GM18909 (cell line): ENCODE measurements around the gene COPB1.

Experiments
- ATAC-seq: cut with Tn5 transposase; IDR thresholded peaks from one replicate; pipeline ENCODE4 v1.9.1; 2021; ENCODE audit warnings: mild to moderate bottlenecking; ENCODE audit not compliant: unreplicated experiment, poor library complexity

Gene COPB1

GRCh38 chr11:14519597-14519916, 19.9 kb upstream of the COPB1 start:
- ATAC-seq: peak; percentile 2

DNA sequence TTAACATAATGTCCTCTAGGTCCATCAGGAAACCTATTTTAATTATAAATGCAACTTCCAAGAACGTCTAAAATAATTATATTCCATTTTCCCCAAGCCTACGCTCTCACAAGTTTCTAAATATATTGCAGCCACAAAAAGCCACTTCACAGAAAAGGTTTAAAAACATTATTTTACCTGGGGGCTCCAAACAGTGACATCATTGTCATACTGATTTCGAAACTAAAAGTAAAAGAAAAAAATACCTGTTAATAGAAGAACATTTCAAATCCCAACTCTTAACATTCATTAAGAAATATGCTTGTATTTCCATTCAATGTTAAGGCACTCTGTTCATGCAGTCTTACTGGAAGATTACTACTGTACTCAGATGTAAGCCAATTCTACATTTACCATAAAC, 19.2 kb upstream of the COPB1 start:
- ATAC-seq: no peak

GRCh38 chr11:14513800-14514199, 14.2 kb upstream of the COPB1 start:
- ATAC-seq: no peak

DNA sequence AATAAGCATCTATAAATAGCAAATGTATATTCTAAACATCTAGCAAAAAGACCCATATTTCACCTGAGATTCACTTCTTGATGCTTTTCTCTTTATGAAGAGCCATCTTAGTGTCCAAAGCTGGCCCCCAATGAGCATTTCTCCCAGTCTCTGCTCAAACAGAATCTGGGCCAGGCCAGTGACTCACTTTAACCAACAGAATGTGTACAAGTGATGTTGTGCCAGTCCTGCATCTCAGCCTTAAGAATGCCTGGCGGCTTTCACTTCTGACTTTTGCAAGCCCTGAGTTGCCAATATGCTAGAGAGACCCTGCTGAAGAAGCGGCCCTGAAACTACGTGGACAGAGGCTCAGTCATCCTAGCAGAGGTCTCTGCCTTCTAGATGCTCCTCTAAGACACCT, 6.9 kb upstream of the COPB1 start:
- no peak for ATAC-seq

DNA sequence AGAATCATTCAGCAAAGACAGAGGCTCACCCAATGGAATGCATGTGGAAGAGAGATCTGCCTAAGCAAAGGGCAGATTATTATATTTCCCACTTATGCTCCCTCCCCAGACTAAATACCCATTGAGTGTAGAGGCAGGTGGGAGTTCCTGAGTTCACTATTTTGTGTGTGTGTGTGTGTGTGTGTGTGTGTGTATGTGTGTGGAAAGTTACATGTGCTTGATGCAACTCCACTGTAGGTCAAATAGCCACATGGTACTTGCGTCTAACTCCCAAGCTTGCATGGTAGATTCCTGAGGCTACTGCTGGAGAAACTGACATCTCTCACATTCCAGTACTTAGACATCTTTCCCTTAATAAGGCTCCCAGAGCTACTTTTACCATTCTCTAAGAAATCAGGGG, 3.4 kb upstream of the COPB1 start:
- no peak for ATAC-seq

DNA sequence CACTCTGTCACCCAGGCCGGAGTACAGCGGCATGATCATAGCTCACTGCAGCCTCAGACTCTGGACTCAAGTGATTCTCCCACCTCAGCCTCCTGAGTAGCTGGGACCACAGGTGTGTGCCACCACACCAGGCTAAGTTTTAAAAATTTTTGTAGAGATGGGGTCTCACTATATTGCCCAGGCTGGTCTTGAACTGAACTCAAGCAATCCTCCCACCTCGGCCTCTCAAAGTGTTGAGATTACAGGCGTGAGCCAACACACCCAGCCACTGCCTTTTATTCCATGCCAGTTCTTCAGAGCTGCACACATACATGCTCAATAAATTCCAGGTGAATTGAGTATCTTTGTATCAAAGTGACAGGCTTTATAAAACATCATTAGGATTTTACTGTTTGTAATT, 2.4 kb upstream of the COPB1 start:
- no peak for ATAC-seq

DNA sequence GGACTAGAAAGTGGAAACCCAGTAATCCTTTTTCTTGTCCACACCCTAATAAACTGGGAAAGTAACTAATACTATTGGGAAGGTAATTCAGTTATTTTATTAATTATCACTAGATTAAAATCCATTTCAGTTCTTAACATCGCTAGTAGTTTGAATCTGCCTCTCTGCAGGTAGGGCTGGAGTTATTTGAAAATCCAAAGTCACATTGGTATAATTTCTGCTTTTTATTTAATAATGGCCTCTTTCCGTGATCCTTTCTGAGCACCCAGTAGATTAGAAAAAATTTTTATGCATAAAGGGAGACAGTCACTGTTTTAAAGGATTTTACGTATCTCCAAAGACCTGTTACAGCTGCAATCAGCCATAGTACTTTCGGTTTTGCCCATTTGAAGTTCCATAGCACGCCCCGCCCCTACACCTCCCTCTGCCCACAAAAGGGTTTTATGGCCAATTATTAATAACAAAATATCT, 605 bp upstream of the COPB1 start:
- ATAC-seq: peak; percentile 63

DNA sequence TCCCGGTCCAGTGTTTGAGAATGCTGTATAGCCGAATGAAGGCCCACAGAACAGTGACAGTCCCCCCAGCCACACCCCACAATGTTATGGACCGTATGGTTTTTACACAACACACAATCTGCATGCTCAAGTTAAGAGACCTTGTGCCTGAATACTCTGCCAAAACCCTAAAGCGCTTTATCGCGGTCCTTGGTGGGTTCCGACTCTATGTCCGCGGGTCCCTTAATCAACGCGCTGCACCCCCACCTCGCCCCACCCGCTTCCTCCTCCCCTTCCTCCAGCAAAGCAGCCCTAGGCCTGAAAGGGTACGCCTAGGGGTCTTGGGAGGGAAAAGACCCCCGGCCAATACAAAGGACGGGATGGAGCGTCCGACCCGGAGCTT, 442 bp downstream of the COPB1 start:
- peak; percentile 21 for ATAC-seq

GRCh38 chr11:14480716-14481115, 18.9 kb downstream of the COPB1 start:
- ATAC-seq: no peak

- no peak for ATAC-seq
Measured at GRCh38 chr11:14471127-14471526, 28.5 kb downstream of the COPB1 start.

DNA sequence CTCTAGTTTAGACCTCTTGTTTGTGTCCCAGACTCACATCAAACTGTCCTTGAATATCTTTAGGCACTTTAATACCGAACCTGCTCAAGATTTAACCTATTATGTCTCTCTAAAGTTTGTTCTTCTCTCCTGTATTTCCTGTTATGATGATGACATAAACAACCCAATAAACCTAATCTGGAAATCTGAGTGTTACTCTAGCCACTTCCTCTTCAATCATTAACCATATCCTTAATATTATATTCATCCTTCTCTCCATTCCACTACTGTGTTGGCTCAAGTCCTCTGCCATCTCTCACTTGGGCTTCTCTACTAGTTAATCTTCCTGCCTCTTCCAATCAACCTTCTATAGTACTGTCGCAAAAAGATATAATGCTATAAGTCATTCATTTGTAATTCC, 36.0 kb downstream of the COPB1 start:
- ATAC-seq: no peak

- no peak for ATAC-seq
Measured at GRCh38 chr11:14460147-14460546, 39.5 kb downstream of the COPB1 start.

DNA sequence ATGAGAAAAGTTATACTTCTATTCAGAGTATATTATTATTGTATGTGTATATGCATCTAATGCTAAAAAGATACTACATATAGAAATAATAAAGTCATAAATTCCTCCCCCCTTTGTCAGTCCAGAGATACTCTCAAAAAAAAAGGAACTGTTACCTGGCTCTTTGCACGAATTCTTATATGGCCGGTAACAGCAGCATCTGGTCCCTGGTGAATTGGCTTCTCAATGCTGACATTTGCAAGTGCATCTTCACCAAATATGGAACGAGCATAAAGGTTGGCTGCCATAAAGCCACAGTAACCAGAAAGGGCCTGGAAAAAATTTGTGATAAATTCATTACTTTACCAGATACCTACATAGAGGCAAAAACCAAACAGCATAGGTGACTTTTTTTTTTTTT, 41.2 kb downstream of the COPB1 start:
- no peak for ATAC-seq

- ATAC-seq: no peak
Measured at GRCh38 chr11:14455648-14456430, 43.8 kb downstream of the COPB1 start.

DNA sequence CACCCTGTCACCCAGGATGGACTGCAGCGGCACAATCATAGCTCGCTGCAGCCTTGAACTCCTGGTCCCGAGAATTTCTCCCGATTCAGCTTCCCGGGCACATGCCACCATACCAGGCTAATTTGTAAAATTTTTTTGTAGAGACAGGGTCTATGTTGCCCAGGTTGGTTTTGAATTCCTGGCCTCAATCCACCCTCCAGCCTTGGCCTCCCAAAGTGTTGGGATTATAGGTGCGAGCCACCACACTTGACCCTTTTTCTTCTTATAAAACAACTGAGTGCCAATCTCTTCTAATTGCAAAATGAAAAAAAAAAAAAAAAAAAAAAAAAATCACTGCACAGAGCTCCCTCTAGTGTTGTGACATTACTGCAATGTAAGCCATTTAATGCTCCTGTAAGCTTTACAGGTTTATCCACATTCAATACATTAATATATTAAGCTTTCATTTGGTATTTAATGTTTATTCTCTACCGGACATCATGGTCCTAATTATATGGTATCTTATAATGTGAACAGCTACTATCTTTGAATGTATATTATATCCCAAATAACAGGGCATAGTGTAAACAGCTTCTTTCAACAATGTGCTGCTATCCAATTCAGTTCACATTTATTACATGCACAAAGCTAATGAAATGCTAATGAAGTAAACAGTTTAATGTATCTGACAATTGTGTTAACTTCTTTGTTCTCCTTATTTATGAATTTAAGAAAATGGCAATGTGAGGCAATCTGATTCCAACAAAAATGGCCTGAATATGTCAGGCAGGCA, 44.6 kb downstream of the COPB1 start:
- no peak for ATAC-seq

DNA sequence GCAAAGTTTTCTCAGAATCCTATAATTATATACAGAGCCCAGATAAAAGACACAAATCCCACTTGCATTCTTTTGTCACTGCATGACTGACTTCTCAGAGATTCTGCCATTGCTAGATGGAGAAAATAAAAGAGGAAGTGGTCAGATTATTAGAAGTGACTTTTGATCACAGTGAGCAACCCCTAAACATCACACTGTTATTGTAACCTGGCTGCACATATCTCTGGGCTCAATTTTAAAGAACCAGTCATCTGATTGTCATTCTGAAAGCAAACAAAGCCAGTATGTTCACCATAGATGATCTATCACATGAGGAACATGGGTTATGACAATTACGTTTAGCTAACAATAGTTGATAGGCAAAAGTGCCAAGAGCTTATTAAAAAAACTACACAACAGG, 47.8 kb downstream of the COPB1 start:
- no peak for ATAC-seq

GRCh38 chr11:14449302-14449714, 50.3 kb downstream of the COPB1 start:
- no peak for ATAC-seq

- no peak for ATAC-seq
Measured at GRCh38 chr11:14448240-14448639, 51.4 kb downstream of the COPB1 start.

DNA sequence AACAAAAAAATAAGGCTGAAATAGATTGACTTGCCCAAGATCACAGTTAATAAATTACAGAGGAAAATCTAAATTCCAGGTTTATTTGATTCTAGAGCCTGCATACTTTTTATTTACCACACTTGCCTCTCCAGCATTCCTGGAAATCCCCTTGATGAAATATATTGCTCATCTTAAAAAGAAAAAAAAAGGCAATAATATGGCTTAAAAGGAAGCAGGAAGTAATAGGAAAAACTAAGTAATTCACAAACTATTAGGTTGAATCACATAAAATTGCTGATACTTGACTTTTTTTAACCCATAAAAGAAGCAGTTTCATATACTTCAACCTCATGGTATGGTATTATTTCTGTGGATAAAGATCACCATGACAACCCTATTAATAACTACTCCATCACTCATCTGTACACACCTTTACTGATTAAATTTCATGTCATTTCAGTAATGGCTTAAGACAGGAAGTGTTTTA, 52.9 kb downstream of the COPB1 start:
- peak; percentile 53 for ATAC-seq

DNA sequence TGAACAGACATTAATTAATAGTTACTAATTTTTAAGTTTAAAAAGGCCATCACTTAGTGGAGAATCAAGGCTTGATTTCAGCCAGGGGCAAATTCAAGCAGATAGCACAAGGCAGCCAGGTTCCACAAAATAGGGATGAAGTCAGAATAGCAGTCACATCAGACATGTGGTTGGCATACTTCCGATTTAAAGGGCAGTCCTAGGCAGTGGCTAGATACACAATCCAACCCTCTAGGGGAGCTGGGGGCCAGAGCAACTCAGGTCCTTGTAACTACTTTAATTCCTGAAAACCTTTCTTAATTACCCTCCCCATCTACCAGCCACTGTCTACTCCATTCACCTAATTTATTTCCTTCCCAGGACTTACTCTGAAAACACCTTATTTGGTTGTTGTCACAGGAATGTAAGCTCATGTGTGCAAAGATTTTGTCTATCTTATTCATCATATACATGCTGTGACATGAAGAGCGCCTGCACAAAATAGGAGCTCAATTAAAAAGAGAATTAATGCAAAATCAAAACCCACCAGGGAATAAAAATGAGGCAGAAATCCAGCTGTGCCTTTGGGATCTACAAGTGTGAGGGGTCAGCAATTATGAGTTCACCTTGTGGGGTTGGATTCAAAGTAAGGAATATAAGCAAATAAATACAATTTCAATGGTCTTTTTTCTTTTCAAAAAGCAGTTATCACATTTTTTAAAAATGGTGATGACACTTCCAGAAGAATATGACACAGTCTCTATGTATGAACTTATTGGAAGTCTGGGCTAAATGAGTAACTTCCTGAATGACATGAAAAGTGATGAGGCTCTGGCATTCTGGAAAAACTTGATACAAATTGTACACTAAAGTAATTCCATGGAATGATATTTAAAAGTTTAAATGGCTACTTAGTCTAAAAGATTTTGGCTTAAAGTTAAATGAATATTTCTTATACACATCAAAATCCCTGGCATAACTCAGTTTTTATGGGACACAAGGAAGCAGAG, 53.8 kb downstream of the COPB1 start:
- no peak for ATAC-seq
